ENCODE data around the gene PRICKLE2.

DNA sequence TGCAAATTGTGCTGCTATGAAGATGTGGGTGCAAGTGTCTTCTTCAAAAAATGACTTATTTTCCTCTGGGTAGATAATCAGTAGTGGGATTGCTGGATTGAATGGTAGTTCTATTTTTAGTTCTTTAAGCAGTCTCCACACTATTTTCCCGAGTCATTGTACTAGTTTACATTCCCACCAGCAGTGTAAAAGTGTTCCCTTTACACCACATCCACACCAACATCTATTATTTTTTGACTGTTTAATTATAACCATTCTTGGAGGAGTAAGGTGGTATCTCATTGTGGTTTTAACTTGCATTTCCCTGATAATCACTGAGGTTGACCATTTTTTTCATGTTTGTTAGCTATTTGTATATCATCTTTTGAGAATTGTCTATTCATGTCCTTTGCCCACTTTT lies 182.3 kb downstream of the PRICKLE2 start:
- TF ChIP-seq, protein P1, sequence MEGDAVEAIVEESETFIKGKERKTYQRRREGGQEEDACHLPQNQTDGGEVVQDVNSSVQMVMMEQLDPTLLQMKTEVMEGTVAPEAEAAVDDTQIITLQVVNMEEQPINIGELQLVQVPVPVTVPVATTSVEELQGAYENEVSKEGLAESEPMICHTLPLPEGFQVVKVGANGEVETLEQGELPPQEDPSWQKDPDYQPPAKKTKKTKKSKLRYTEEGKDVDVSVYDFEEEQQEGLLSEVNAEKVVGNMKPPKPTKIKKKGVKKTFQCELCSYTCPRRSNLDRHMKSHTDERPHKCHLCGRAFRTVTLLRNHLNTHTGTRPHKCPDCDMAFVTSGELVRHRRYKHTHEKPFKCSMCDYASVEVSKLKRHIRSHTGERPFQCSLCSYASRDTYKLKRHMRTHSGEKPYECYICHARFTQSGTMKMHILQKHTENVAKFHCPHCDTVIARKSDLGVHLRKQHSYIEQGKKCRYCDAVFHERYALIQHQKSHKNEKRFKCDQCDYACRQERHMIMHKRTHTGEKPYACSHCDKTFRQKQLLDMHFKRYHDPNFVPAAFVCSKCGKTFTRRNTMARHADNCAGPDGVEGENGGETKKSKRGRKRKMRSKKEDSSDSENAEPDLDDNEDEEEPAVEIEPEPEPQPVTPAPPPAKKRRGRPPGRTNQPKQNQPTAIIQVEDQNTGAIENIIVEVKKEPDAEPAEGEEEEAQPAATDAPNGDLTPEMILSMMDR (IDR thresholded peaks at IDR 0.05; ENCODE audit: low read length): no peak
- no peak for TF ChIP-seq EZH2 (IDR thresholded peaks at IDR 0.05; ENCODE audit: borderline replicate concordance, low read length)
